ENCODE measurements around the gene B4GALT6. TPM values are rescaled to one million over a fixed set of nuclear protein-coding genes. Genes with fewer than 3 reads are reported as not detected.

B4GALT6 gene
- total RNA-seq, 1 donor from 2014 or later, result 0.32 TPM

DNA sequence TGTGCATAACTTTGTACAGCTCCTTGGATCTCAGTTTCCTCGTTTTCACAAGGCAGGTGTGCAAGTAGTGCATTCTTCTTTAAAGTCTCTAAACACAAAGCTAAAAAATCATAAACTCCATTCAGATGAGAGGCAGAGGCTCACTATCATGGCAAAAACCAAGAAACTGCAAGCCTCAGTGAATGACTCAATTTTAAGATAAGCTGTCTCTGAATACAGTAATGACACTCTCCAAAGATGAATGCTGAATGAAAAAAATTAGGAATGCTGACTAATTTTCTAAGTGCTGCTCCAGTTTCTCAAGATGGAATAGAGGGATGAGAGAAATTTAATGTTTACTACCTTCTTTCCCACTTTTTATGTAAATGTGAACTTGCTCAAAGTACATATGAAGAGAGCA is 17.2 kb downstream of the B4GALT6 start:
- Histone ChIP-seq H3K36me3 (no peaks in the 10 kb centered on the region), H3K4me1 (no peaks in the 10 kb centered on the region)

DNA sequence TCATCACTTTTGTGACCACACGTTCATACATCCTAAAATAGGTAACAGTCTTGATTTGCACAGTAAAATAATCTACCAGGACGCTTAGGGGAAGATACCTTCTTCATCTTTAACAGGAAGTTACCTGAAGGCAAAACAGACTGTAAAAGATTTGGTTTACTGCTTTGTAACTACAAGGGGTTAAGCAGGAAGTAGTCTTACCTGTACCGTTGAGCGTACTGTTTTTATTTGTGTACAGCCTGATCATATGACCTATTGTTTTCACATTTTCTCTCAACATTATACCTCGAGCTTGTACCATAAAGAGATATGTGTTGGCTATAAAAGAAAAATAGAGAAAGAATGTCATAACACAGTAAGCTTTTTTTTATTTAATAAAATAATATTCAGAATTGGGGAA is 18.3 kb downstream of the B4GALT6 start:
- Histone ChIP-seq H3K27me3 (no peaks in the 10 kb centered on the region), H3K4me1 (no peaks in the 10 kb centered on the region), H3K4me3 (no peak overlapping the region), H3K9me3 (no peaks in the 10 kb centered on the region), H3K27ac (no peak overlapping the region), H3K36me3 (no peaks in the 10 kb centered on the region)
- DNase-seq (ENCODE audit: low spot score in 2 of 2), result no peak
- intact Hi-C loops (cut with DNase I), result no loop called here
- TF ChIP-seq, protein P1, sequence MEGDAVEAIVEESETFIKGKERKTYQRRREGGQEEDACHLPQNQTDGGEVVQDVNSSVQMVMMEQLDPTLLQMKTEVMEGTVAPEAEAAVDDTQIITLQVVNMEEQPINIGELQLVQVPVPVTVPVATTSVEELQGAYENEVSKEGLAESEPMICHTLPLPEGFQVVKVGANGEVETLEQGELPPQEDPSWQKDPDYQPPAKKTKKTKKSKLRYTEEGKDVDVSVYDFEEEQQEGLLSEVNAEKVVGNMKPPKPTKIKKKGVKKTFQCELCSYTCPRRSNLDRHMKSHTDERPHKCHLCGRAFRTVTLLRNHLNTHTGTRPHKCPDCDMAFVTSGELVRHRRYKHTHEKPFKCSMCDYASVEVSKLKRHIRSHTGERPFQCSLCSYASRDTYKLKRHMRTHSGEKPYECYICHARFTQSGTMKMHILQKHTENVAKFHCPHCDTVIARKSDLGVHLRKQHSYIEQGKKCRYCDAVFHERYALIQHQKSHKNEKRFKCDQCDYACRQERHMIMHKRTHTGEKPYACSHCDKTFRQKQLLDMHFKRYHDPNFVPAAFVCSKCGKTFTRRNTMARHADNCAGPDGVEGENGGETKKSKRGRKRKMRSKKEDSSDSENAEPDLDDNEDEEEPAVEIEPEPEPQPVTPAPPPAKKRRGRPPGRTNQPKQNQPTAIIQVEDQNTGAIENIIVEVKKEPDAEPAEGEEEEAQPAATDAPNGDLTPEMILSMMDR (IDR thresholded peaks at IDR 0.05), result no peak

More for the DNA sequence above, 17.2 kb downstream of the B4GALT6 start:
- Histone ChIP-seq H3K27me3 (no peaks in the 10 kb centered on the region), H3K9me3 (no peaks in the 10 kb centered on the region), H3K27ac (no peak overlapping the region), H3K4me3 (no peak overlapping the region)
- intact Hi-C loops (cut with DNase I), result no loop called here
- TF ChIP-seq, protein P1 (IDR thresholded peaks at IDR 0.05), result no peak
- no peak for DNase-seq (ENCODE audit: low spot score in 2 of 2)

DNA sequence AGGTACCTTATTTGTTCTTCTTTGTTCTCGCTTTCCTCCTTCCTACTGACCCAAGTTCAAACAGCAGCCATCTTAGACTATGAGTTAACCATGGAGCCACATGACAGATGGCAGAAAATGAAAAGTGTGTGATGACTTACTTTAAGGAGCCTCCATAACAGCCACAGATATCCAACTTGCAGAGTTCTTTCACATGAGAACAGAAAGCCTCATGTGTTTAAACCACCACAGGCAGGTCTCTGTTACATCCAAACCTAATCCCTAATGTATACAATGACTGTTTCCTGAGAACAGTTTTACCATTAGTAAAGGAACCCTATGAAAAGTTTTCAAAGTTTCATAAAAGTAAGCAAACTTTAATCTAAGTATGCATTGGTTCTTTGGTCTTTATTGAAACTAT is 20.3 kb downstream of the B4GALT6 start:
- no peak overlapping the region for H3K4me3 ChIP-seq
- H3K27me3 ChIP-seq, result no peaks in the 10 kb centered on the region
- H3K36me3 ChIP-seq, result no peaks in the 10 kb centered on the region
- no peak overlapping the region for H3K27ac ChIP-seq
- TF ChIP-seq, protein P1 (IDR thresholded peaks at IDR 0.05), result no peak
- no peaks in the 10 kb centered on the region for H3K9me3 ChIP-seq
- intact Hi-C loops (cut with DNase I), result no loop called here
- DNase-seq (ENCODE audit: low spot score in 2 of 2), result no peak
- no peaks in the 10 kb centered on the region for H3K4me1 ChIP-seq

DNA sequence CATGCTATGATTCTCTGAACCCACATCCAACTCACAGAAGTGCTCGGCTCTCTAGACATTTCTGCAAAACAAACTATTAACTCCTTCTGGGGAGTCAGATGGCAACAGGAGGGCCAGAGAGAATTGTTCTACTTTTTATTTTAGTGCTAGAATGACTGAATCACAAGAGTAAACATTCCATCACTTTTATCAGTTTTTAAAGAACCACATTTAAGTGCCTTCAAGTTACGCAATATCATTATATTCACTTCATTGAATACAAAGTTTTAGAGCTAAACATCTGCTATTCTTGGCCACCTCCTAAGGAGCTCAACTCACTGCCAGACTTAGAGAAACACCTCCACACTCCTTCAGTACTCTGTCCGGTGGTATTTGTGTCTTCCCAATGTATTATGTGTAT is 22.4 kb downstream of the B4GALT6 start:
- Histone ChIP-seq H3K4me3 (no peak overlapping the region), H3K27me3 (no peaks in the 10 kb centered on the region), H3K4me1 (no peaks in the 10 kb centered on the region), H3K9me3 (no peaks in the 10 kb centered on the region), H3K36me3 (no peaks in the 10 kb centered on the region), H3K27ac (no peak overlapping the region)
- intact Hi-C loops (cut with DNase I), result no loop called here
- no peak for DNase-seq (ENCODE audit: low spot score in 2 of 2)
- TF ChIP-seq, protein P1 (IDR thresholded peaks at IDR 0.05), result no peak

DNA sequence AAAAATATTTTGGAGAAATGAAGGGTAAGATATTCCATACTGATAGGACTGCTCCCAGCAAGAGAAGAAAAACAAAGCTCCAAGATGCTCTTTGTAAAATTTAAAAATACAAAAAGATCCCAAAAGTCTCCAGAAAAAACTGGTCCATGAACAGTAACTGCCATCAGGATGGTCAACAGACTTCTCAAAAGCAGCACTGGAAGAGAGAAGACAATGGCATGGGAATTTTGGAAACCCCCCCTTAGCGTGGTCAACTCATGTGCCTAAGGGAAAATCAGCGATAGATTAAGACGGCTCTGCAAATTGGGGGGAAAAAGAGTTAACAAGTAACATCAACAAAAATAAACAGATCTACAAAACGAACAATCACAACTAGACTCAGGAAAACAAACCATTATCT is 23.6 kb downstream of the B4GALT6 start:
- Histone ChIP-seq H3K27ac (no peak overlapping the region), H3K4me1 (no peaks in the 10 kb centered on the region), H3K27me3 (no peaks in the 10 kb centered on the region), H3K36me3 (no peaks in the 10 kb centered on the region), H3K4me3 (no peak overlapping the region), H3K9me3 (no peaks in the 10 kb centered on the region)
- TF ChIP-seq, protein P1 (IDR thresholded peaks at IDR 0.05), result no peak
- intact Hi-C loops (cut with DNase I), result no loop called here
- DNase-seq (ENCODE audit: low spot score in 2 of 2), result no peak

DNA sequence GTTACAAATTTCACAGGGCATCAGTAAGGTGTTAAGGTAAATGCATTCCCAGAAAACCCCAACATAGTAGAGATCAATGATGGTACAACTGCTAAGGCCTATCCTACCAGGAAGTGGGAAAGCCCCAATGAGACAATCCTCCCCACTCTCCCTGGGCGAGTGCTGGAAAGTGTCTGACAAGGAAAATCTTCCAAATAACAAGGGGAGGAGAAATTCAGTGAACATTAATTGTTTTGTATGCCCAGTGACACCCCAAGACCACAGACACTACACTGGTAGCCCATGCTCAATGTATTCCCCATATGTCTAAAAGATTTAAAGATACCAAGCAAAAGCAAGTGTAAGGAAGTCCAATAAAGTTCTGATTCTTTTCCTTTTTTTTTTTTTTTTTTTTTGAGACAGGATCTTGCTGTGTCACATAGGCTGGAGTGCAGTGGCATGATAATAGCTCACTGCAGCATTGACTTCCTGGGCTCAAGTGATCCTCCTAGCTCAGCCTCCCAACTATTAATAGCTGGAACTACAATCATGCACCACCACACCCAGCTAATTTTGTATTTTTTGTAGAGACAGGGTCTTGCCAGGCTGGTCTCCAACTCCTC is 24.7 kb downstream of the B4GALT6 start:
- TF ChIP-seq, protein P1 (IDR thresholded peaks at IDR 0.05), result no peak
- no peaks in the 10 kb centered on the region for H3K9me3 ChIP-seq
- no peak overlapping the region for H3K4me3 ChIP-seq
- no peaks in the 10 kb centered on the region for H3K4me1 ChIP-seq
- DNase-seq (ENCODE audit: low spot score in 2 of 2), result no peak
- H3K36me3 ChIP-seq, result no peaks in the 10 kb centered on the region
- no peak overlapping the region for H3K27ac ChIP-seq
- no peaks in the 10 kb centered on the region for H3K27me3 ChIP-seq
- intact Hi-C loops (cut with DNase I), result no loop called here

All from ascending aorta (tissue), 2 donors.